Glutamatergic neuron (in vitro differentiated cells): ENCODE data around the gene PAX3. TPM values are rescaled to one million over a fixed set of nuclear protein-coding genes. Genes with fewer than 3 reads are reported as not detected.
A peak's percentile ranks its signal among the peaks of the same experiment; 100 is the strongest.

ENCODE experiments used
- DNase-seq: peaks from one replicate; pipeline ENCODE4 v3.0.0; 2022
- H3K27ac Mint-ChIP-seq: one replicate; pipeline ENCODE4 v1.8.0; 2020; ENCODE audit warnings: mild to moderate bottlenecking, mixed read lengths, inconsistent platforms; ENCODE audit not compliant: unreplicated experiment
- H3K27me3 Mint-ChIP-seq: one replicate; pipeline ENCODE4 v1.8.0; 2020; ENCODE audit warnings: mild to moderate bottlenecking, moderate library complexity, mixed read lengths, inconsistent platforms; ENCODE audit not compliant: unreplicated experiment
- H3K36me3 Mint-ChIP-seq: one replicate; pipeline ENCODE4 v1.8.0; 2020; ENCODE audit warnings: mild to moderate bottlenecking, mixed read lengths, inconsistent platforms; ENCODE audit not compliant: unreplicated experiment
- H3K4me1 Mint-ChIP-seq: one replicate; pipeline ENCODE4 v1.8.0; 2020; ENCODE audit warnings: mild to moderate bottlenecking, low read depth, mixed read lengths, inconsistent platforms; ENCODE audit not compliant: unreplicated experiment
- H3K4me3 Mint-ChIP-seq: one replicate; pipeline ENCODE4 v1.8.0; 2020; ENCODE audit warnings: mild to moderate bottlenecking, mixed read lengths, inconsistent platforms; ENCODE audit not compliant: unreplicated experiment
- H3K9me3 Mint-ChIP-seq: one replicate; pipeline ENCODE4 v1.8.0; 2020; ENCODE audit warnings: mild to moderate bottlenecking, moderate library complexity, mixed read lengths, inconsistent platforms; ENCODE audit not compliant: unreplicated experiment
- long read RNA-seq: library from polyadenylated mRNA; unstranded; transcript quantifications from one replicate; pipeline ENCODE4 v2.0.0, GENCODE V29; 2020; ENCODE audit not compliant: unreplicated experiment
- total RNA-seq: library from RNA; stranded (reverse); fragmentation: NEBNext Ultra II Directional; extraction: Animal tissue kit (Norgen Biotek cat#: 25700); gene quantifications from one replicate; pipeline ENCODE4 v1.2.1, GENCODE V29; 2021; ENCODE audit not compliant: unreplicated experiment
- TF ChIP-seq, protein P1 (sequence below): fragments of 200-600 bp; sonication (generic); IDR thresholded peaks from one replicate; pipeline ENCODE4 v1.5.0; 2021; ENCODE audit not compliant: partially characterized antibody, unreplicated experiment

PAX3 gene
- 31.2 TPM for total RNA-seq
- long read RNA-seq, partial matches to known transcripts = 2 of 8 reads
- long read RNA-seq, other reads (novel, unspliced or antisense) = 1 of 8 reads

GRCh38 chr2:222298311-222299150, at the start of gene PAX3:
PAX3 (minus strand) TSS chr2:222298998; CDS start chr2:222298615, 383 bp downstream.
- Mint-ChIP-seq H3K27me3 (peaks cover 64% of the 10 kb centered on the region), H3K27ac (peak within 1 kb of the TSS; percentile 76), H3K4me1 (peaks cover 16% of the 10 kb centered on the region), H3K36me3 (peaks cover 7% of the 10 kb centered on the region), H3K4me3 (peak within 1 kb of the TSS; percentile 83), H3K9me3 (peaks cover 17% of the 10 kb centered on the region)
- TF ChIP-seq, protein P1, sequence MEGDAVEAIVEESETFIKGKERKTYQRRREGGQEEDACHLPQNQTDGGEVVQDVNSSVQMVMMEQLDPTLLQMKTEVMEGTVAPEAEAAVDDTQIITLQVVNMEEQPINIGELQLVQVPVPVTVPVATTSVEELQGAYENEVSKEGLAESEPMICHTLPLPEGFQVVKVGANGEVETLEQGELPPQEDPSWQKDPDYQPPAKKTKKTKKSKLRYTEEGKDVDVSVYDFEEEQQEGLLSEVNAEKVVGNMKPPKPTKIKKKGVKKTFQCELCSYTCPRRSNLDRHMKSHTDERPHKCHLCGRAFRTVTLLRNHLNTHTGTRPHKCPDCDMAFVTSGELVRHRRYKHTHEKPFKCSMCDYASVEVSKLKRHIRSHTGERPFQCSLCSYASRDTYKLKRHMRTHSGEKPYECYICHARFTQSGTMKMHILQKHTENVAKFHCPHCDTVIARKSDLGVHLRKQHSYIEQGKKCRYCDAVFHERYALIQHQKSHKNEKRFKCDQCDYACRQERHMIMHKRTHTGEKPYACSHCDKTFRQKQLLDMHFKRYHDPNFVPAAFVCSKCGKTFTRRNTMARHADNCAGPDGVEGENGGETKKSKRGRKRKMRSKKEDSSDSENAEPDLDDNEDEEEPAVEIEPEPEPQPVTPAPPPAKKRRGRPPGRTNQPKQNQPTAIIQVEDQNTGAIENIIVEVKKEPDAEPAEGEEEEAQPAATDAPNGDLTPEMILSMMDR = no peak
- peak; percentile 55 for DNase-seq

- DNase-seq = no peak
- TF ChIP-seq, protein P1 = no peak
- Mint-ChIP-seq H3K4me1 (peaks cover 6% of the 10 kb centered on the region), H3K36me3 (no peaks in the 10 kb centered on the region), H3K9me3 (no peaks in the 10 kb centered on the region), H3K27ac (no peak overlapping the region), H3K4me3 (no peak overlapping the region), H3K27me3 (no peaks in the 10 kb centered on the region)
Observed at GRCh38 chr2:222341331-222341730, 42.5 kb upstream of the PAX3 start.

DNA sequence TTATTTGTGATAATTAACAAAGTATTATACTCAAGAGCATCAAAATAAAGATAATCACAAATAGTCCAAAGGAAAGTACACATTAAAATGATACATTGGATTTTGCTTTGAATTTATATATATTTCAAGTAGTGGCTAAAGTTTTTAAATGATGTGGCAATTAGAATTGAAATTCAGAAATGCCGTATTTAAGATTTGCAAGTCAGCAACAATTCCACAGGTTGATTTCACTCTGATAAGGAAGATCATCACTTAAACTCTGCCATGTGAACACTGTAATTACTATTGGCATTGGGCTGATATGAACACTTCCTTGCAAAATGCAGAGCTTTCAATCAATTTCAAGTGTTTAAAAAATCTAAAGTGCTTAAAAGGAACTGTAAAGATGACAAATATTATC, 39.6 kb upstream of the PAX3 start:
- H3K27me3 Mint-ChIP-seq = peaks cover 3% of the 10 kb centered on the region
- H3K36me3 Mint-ChIP-seq = peaks cover 19% of the 10 kb centered on the region

DNA sequence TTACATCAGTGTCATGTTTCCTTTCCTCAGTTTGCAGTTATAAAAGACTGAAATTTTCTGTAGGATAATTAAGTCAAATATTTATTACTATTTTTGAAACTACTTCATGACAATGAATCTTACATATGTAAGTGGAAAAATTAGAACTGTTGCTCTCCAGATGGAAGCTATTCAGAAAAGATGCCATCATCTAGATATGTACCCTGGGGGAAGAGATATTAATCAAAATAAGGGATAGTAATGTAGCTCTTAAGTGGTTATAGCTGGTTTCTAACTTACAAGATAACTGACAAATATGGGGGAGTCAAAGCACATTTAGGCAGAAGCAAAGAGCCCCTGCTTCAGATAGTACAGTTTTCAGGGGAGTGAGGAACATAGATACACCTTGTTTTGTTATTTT, 38.1 kb upstream of the PAX3 start:
- no peak overlapping the region for H3K27ac Mint-ChIP-seq
- H3K36me3 Mint-ChIP-seq = peaks cover 25% of the 10 kb centered on the region
- no peak overlapping the region for H3K4me3 Mint-ChIP-seq
- H3K4me1 Mint-ChIP-seq = peaks cover 6% of the 10 kb centered on the region
- DNase-seq = no peak
- peaks cover 3% of the 10 kb centered on the region for H3K27me3 Mint-ChIP-seq
- TF ChIP-seq, protein P1 = no peak
- peaks cover 9% of the 10 kb centered on the region for H3K9me3 Mint-ChIP-seq

More for the DNA sequence above, 39.6 kb upstream of the PAX3 start:
- TF ChIP-seq, protein P1 = no peak
- Mint-ChIP-seq H3K27ac (no peak overlapping the region), H3K4me1 (peaks cover 6% of the 10 kb centered on the region), H3K4me3 (no peak overlapping the region), H3K9me3 (peaks cover 7% of the 10 kb centered on the region)
- no peak for DNase-seq

- Mint-ChIP-seq H3K27ac (no peak overlapping the region), H3K4me1 (peaks cover 6% of the 10 kb centered on the region), H3K36me3 (peaks cover 25% of the 10 kb centered on the region), H3K27me3 (peaks cover 3% of the 10 kb centered on the region), H3K4me3 (no peak overlapping the region), H3K9me3 (peaks cover 9% of the 10 kb centered on the region)
- DNase-seq = no peak
- TF ChIP-seq, protein P1 = no peak
Observed at GRCh38 chr2:222336442-222336841, 37.6 kb upstream of the PAX3 start.
